Measurements from ENCODE around the gene AKNAD1.
"Not testable (repeated sequence)": the region's sequence is repeated elsewhere in the genome, so short reads cannot be mapped to it uniquely, and the experiment has no call there.

The AKNAD1 gene

DNA sequence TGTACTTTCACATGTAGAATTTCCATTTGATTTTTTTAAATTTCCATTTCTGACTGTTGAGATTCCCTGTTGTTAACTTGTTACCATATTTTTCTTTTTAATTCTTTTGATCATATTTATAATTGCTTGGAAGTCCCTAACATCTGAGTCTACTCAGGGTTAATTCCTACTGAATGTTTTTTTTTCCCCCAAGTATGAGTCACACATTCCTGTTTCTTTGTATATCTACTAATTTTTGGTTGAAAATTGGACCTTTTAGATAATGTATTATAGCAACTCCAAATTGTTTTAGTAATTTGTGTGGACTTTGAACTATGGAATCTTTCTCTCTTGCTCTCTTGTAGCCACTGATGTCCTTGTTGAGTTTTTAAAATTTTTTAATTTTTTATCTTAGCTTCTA, 55.8 kb downstream of the AKNAD1 start:
- no peak for DNase-seq (ENCODE audit: low read depth, low spot score)
- no peak overlapping the region for H3K4me3 ChIP-seq (ENCODE audit: low read length)

- DNase-seq (ENCODE audit: low read depth, low spot score) = no peak
- no peak overlapping the region for H3K4me3 ChIP-seq (ENCODE audit: low read length)
Measured at GRCh38 chr1:108799001-108799400, 57.9 kb downstream of the AKNAD1 start.

GRCh38 chr1:108792420-108792819, 64.5 kb downstream of the AKNAD1 start:
- DNase-seq (ENCODE audit: low read depth, low spot score) = no peak
- no peak overlapping the region for H3K4me3 ChIP-seq (ENCODE audit: low read length)

GRCh38 chr1:108791790-108792189, 65.1 kb downstream of the AKNAD1 start:
- DNase-seq (ENCODE audit: low read depth, low spot score) = no peak
- H3K4me3 ChIP-seq (ENCODE audit: low read length) = no peak overlapping the region

DNA sequence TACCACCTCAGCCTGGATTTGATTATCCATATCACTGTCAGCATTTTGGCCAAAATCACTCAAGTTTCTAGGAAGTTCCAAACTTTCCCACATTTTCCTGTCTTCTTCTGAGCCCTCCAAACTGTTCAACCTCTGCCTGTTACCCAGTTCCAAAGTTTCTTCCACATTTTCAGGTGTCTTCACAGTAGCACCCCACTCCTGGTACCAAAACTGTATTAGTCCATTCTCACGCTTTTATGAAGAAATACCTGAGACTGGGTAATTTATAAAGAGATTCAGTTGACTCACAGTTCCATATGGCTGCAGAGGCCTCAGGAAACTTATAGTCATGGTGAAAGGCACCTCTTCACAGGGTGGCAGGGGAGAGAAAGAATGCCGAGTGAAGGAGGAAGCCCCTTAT, 71.0 kb downstream of the AKNAD1 start:
- no peak overlapping the region for H3K4me3 ChIP-seq (ENCODE audit: low read length)
- no peak for DNase-seq (ENCODE audit: low read depth, low spot score)

- H3K4me3 ChIP-seq (ENCODE audit: low read length) = no peak overlapping the region
- DNase-seq (ENCODE audit: low read depth, low spot score) = no peak
Measured at GRCh38 chr1:108785264-108785663, 71.6 kb downstream of the AKNAD1 start.

GRCh38 chr1:108781575-108781944, 75.3 kb downstream of the AKNAD1 start:
- not testable (repeated sequence) for H3K4me3 ChIP-seq (ENCODE audit: low read length); DNase-seq (ENCODE audit: low read depth, low spot score)

GRCh38 chr1:108780937-108781574, 75.8 kb downstream of the AKNAD1 start:
- DNase-seq (ENCODE audit: low read depth, low spot score) = no peak
- no peak overlapping the region for H3K4me3 ChIP-seq (ENCODE audit: low read length)

GRCh38 chr1:108779455-108779854, 77.4 kb downstream of the AKNAD1 start:
- no peak overlapping the region for H3K4me3 ChIP-seq (ENCODE audit: low read length)
- DNase-seq (ENCODE audit: low read depth, low spot score) = no peak

- H3K4me3 ChIP-seq (ENCODE audit: low read length) = no peak overlapping the region
- no peak for DNase-seq (ENCODE audit: low read depth, low spot score)
Measured at GRCh38 chr1:108777839-108778238, 79.1 kb downstream of the AKNAD1 start.

- DNase-seq (ENCODE audit: low read depth, low spot score) = no peak
- no peak overlapping the region for H3K4me3 ChIP-seq (ENCODE audit: low read length)
Measured at GRCh38 chr1:108767708-108768107, 89.2 kb downstream of the AKNAD1 start.

DNA sequence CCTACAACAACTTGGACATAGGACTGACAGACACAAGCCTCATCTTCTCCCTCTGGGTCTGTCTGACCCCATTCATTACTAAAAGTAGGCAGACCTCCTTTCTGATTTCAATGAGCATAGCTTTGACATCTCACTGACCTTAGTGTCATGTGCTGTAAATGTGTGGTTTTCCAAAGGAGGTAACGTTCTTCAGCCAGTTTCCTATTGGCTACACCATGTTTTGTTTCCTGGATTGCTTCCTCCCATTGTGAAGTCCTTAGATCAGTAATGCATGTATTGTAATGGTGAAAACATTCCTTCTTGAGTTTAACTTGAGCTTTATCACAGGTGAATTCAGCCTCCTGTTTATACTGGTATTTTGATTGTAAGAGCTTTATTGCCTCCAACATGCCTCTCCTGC, 89.8 kb downstream of the AKNAD1 start:
- no peak for DNase-seq (ENCODE audit: low read depth, low spot score)
- H3K4me3 ChIP-seq (ENCODE audit: low read length) = no peak overlapping the region
